NCI-H226 (cell line): ENCODE results near the gene LIN28B.
A peak's percentile ranks its signal among the peaks of the same experiment; 100 is the strongest.
"Not testable (repeated sequence)": the region's sequence is repeated elsewhere in the genome, so short reads cannot be mapped to it uniquely, and the experiment has no call there.

Experiments used
- DNase-seq: peaks from one replicate; pipeline ENCODE4 v3.0.0-alpha.2; 2015

The LIN28B gene

GRCh38 chr6:105072798-105073199 is 115.9 kb downstream of the LIN28B start:
- no peak for DNase-seq

- no peak for DNase-seq
These were observed 118.3 kb downstream of the LIN28B start for GRCh38 chr6:105075210-105075609.

GRCh38 chr6:105076418-105076817 is 119.5 kb downstream of the LIN28B start:
- not testable (repeated sequence) for DNase-seq

GRCh38 chr6:105077596-105078385 is 120.9 kb downstream of the LIN28B start:
- peak; percentile 9 for DNase-seq

GRCh38 chr6:105078386-105078708 is 121.4 kb downstream of the LIN28B start:
- no peak for DNase-seq

- DNase-seq: no peak
These were observed 123.4 kb downstream of the LIN28B start for GRCh38 chr6:105080279-105080678.

- DNase-seq: not testable (repeated sequence)
These were observed 124.8 kb downstream of the LIN28B start for GRCh38 chr6:105081662-105082061.

- DNase-seq: no peak
These were observed 130.8 kb downstream of the LIN28B start for GRCh38 chr6:105087571-105088211.

- no peak for DNase-seq
These were observed 134.4 kb downstream of the LIN28B start for GRCh38 chr6:105091140-105091829.

- no peak for DNase-seq
These were observed 137.3 kb downstream of the LIN28B start for GRCh38 chr6:105094133-105094640.

- no peak for DNase-seq
These were observed 138.2 kb downstream of the LIN28B start for GRCh38 chr6:105095139-105095538.

GRCh38 chr6:105097288-105097687 is 140.4 kb downstream of the LIN28B start:
- no peak for DNase-seq

- no peak for DNase-seq
These were observed 142.5 kb downstream of the LIN28B start for GRCh38 chr6:105099371-105099770.

GRCh38 chr6:105102186-105102585 is 145.3 kb downstream of the LIN28B start:
- no peak for DNase-seq

- no peak for DNase-seq
These were observed 148.2 kb downstream of the LIN28B start for GRCh38 chr6:105105094-105105493.

- no peak for DNase-seq
These were observed 149.4 kb downstream of the LIN28B start for GRCh38 chr6:105106260-105106659.

- DNase-seq: no peak
These were observed 150.3 kb downstream of the LIN28B start for GRCh38 chr6:105107207-105107606.

- DNase-seq: no peak
These were observed 151.8 kb downstream of the LIN28B start for GRCh38 chr6:105108631-105109262.

- no peak for DNase-seq
These were observed 153.3 kb downstream of the LIN28B start for GRCh38 chr6:105109955-105110895.

- DNase-seq: no peak
These were observed 154.2 kb downstream of the LIN28B start for GRCh38 chr6:105111105-105111504.

GRCh38 chr6:105111871-105112270 is 155.0 kb downstream of the LIN28B start:
- DNase-seq: no peak

- no peak for DNase-seq
These were observed 155.7 kb downstream of the LIN28B start for GRCh38 chr6:105112577-105112976.
